ENCODE measurements around the gene CREB3L1. TPM values are rescaled to one million over a fixed set of nuclear protein-coding genes. Genes with fewer than 3 reads are reported as not detected.

Gene CREB3L1
- total and polyA plus RNA-seq, 8 donors: 26.3 to 129 (median 49.0) TPM

DNA sequence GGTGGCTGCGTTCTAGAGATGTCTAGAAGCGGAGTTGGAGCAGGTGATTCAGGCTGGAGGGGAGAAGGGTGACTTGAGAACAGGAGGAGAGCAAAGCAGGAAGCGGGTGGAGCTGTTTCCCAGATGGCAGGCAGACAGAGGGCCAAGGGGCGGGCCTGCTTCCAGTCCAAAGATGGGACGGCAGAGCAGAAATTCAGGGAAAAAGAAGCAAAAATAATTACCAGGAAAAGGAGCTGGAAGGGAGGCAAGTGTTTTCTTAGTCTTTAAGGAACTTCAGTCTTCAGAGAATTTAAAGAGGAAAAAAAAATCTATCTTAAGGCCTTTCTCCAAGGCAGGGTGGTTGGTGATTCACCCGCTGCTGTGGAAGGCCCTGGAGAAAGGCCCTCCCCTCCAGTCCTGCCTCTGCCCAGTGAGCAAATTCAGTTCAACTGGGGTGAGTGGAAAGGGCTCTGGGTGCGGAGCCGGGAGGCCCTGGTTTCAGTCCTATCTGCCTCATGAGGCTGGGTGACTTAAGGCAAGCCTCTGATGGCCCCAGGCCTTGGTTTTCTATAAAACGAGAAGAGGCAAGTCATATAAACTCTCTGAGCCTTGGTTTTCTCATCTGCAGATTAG is 4.5 kb upstream of the CREB3L1 start:
- intact Hi-C loops (cut with DNase I): no loop called here
- Histone ChIP-seq H3K27ac (peak overlapping the region; percentile 58 to 95 (median 88)), H3K36me3 (no peaks in the 10 kb centered on the region), H3K4me3 (no peak overlapping the region), H3K4me1 (peaks cover 47 to 50% (median 49%) of the 10 kb centered on the region in 3 donors), H3K27me3 (no peaks in the 10 kb centered on the region), H3K9me3 (no peaks in the 10 kb centered on the region)
- 44 to 51% methylated on average over 9 of the region's 9 CpGs for WGBS, 2 donors
- no peak for FAIRE-seq
- DNase-seq: peak in 4 of 6 donors; percentile 61 to 70 (median 62)
- ATAC-seq: peak in 3 of 4 donors; percentile 18 to 46 (median 20)
- TF ChIP-seq, protein P1, sequence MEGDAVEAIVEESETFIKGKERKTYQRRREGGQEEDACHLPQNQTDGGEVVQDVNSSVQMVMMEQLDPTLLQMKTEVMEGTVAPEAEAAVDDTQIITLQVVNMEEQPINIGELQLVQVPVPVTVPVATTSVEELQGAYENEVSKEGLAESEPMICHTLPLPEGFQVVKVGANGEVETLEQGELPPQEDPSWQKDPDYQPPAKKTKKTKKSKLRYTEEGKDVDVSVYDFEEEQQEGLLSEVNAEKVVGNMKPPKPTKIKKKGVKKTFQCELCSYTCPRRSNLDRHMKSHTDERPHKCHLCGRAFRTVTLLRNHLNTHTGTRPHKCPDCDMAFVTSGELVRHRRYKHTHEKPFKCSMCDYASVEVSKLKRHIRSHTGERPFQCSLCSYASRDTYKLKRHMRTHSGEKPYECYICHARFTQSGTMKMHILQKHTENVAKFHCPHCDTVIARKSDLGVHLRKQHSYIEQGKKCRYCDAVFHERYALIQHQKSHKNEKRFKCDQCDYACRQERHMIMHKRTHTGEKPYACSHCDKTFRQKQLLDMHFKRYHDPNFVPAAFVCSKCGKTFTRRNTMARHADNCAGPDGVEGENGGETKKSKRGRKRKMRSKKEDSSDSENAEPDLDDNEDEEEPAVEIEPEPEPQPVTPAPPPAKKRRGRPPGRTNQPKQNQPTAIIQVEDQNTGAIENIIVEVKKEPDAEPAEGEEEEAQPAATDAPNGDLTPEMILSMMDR (IDR thresholded peaks at IDR 0.05): no peak

DNA sequence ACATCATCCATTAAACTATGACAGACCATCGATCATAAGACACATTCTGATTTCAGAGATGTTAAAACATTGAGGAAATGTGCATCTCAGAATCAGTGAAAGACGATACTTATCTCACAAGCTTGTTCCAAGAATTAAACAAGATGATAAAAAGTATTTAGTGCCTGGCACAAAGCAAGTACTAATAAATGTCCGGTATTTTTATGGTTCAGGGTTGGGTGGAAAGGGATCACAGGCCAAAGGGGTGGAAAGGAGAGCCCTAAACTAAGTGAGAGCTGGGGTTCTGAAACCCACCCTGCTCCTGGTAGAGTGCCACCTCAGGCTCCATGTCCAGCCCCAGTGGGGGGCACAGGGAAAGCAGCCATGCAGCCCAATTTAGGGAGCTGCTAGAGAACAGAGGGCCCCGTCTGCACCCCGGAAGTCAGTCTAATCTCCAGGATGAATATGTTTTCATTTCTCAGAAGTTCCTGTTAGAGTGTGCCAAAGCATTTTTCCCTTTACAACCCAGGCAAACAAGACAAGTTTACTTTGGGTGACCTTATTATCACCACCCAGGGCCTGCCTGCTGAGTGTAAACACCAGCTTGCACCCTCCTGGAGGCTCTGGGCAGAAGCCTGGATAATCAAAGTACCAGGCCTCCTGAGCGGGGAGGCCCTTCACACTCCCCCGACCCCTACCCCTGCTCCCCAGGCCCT is 3.8 kb upstream of the CREB3L1 start:
- Histone ChIP-seq H3K27ac (peak overlapping the region; percentile 58 to 95 (median 88)), H3K9me3 (no peaks in the 10 kb centered on the region), H3K27me3 (no peaks in the 10 kb centered on the region), H3K36me3 (no peaks in the 10 kb centered on the region), H3K4me3 (peak overlapping the region in 1 of 4 donors; percentile 10), H3K4me1 (peaks cover 47 to 50% (median 49%) of the 10 kb centered on the region in 3 donors)
- FAIRE-seq (no peak), DNase-seq (peak in 4 of 6 donors; percentile 74 to 84 (median 80)), ATAC-seq (peak; percentile 57 to 75 (median 68))
- TF ChIP-seq, protein P1 (IDR thresholded peaks at IDR 0.05): no peak
- 13 to 16% methylated on average over 7 of the region's 7 CpGs for WGBS, 2 donors
- intact Hi-C loops (cut with DNase I): no loop called here

DNA sequence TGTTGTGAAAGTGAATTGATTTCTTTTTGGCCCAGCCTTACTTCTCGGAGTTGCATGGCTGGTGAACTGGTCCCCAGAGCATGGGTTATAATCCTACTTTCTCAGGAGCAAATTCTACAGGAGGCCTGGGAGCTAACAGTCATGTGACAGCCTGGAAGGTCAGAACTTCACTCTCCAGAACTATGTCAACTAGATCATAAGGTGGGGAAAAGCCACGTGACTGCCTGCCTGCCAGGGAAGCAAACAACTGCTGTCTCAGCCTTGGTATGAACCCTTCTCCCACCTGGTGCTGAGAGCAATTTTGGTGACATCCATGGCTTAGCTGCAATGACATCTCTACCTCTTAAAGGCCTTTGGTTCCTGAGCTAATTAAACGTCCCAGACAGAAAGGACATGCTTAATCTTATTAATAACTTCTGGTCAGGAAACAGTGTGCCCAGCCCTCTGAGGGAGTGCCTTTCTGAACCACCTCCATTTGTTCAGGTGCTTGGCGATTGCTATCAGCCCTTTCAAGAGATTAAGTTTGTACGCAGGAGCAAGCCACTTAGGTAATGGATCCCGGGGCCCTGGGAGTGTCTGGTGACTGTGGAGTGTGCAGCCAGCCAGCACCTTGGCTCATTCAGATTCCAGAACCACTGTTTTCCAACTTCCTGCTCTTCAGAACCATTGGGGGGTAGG is 1.4 kb upstream of the CREB3L1 start:
- H3K9me3 ChIP-seq: no peaks in the 10 kb centered on the region
- peaks cover 50 to 56% (median 52%) of the 10 kb centered on the region in 3 donors for H3K4me1 ChIP-seq
- DNase-seq (peak in 4 of 6 donors; percentile 80 to 93 (median 86)), ATAC-seq (peak; percentile 41 to 58 (median 46)), FAIRE-seq (no peak)
- H3K36me3 ChIP-seq: no peaks in the 10 kb centered on the region
- intact Hi-C loops (cut with DNase I): no loop called here
- H3K27ac ChIP-seq: peak overlapping the region; percentile 69 to 95 (median 88)
- TF ChIP-seq, protein P1 (IDR thresholded peaks at IDR 0.05): no peak
- peak overlapping the region in 2 of 4 donors; percentile 96 to 99 for H3K4me3 ChIP-seq
- no peaks in the 10 kb centered on the region for H3K27me3 ChIP-seq
- 10% methylated on average over 6 of the region's 6 CpGs for WGBS, 2 donors

DNA sequence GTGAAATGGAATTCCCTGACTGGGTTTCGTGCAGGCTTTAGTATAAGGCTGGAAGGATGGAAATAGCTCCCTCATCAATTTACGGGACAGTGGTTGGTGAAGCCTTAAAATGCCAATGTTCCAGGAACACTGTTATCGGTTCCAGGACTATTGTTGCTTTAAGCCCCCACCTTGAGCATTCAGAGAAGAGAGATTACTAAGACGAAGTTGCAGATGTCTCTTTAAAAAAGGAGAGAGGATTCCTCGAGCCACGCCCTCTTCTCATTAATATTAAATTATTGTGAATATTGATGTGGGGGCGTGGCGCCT is 195 bp upstream of the CREB3L1 start:
- peak in 2 of 6 donors; percentile 85 to 88 for DNase-seq
- no peaks in the 10 kb centered on the region for H3K36me3 ChIP-seq
- H3K4me3 ChIP-seq: peak overlapping the region in 3 of 4 donors; percentile 90 to 99 (median 96)
- 8 to 11% methylated on average over 8 of the region's 8 CpGs for WGBS, 2 donors
- no peaks in the 10 kb centered on the region for H3K9me3 ChIP-seq
- peak overlapping the region; percentile 69 to 95 (median 88) for H3K27ac ChIP-seq
- H3K27me3 ChIP-seq: no peaks in the 10 kb centered on the region
- ATAC-seq: peak; percentile 38 to 61 (median 49)
- TF ChIP-seq, protein P1 (IDR thresholded peaks at IDR 0.05): no peak
- H3K4me1 ChIP-seq: peaks cover 47 to 58% (median 48%) of the 10 kb centered on the region in 3 donors
- FAIRE-seq: no peak
- intact Hi-C loops (cut with DNase I): no loop called here
